CD4-positive, alpha-beta T cell (primary cell): Measurements from ENCODE around the gene DTNBP1. TPM values are rescaled to one million over a fixed set of nuclear protein-coding genes. Genes with fewer than 3 reads are reported as not detected.

ENCODE experiments used
- ATAC-seq: fragments of 200-7000 bp; cut with Tn5 transposase; one replicate; pipeline ENCODE4 v1.10.0; 2022; ENCODE audit warnings: mild to moderate bottlenecking; ENCODE audit not compliant: poor library complexity
- CTCF ChIA-PET: fragments of 350-600 bp; sonication (Branson Sonifier 250); formaldehyde crosslinking; loops from one replicate; lab custom pipeline; 2021; ENCODE audit warnings: antibody characterized with exemption, inconsistent platforms; lab: Charles Lee
- POLR2A ChIA-PET: fragments of 350-600 bp; sonication (Branson Sonifier 250); formaldehyde crosslinking; loops from one replicate; lab custom pipeline; 2021; ENCODE audit warnings: antibody characterized with exemption, inconsistent platforms; lab: Charles Lee
- DNase-seq, 14 experiments: peaks; one replicate each; pipeline ENCODE4 v3.0.0-alpha.2; 2013 to 2020; ENCODE audit warnings: mixed read lengths in 2 of 14
- H3K27ac ChIP-seq, 2 donors: one replicate each; pipeline versions ENCODE4 v1.5.1 to v1.7.0; 2013; ENCODE audit warnings: low read length in 2 of 2, low read depth in 1 of 2, mild to moderate bottlenecking in 1 of 2
- H3K27me3 ChIP-seq, 2 experiments: 1 replicate in 1 of 2; 2 replicates in 1 of 2; pipeline versions ENCODE4 v1.6.1 to v1.7.0; 2013; ENCODE audit warnings: low read length in 2 of 2, control low read depth in 1 of 2, mild to moderate bottlenecking in 1 of 2, moderate library complexity in 1 of 2; ENCODE audit not compliant: insufficient read depth in 2 of 2, control insufficient read depth in 1 of 2
- H3K36me3 ChIP-seq: one replicate; pipeline ENCODE4 v1.6.1; 2013; ENCODE audit warnings: low read length, control low read depth; ENCODE audit not compliant: insufficient read depth
- H3K4me1 ChIP-seq: one replicate; pipeline ENCODE4 v1.6.1; 2013; ENCODE audit warnings: low read length, control low read depth; ENCODE audit not compliant: insufficient read depth
- H3K4me3 ChIP-seq: one replicate; pipeline ENCODE4 v1.5.1; 2013; ENCODE audit warnings: mild to moderate bottlenecking, low read length, moderate library complexity
- H3K9me3 ChIP-seq, 2 experiments: 1 replicate in 1 of 2; 2 replicates in 1 of 2; pipeline versions ENCODE4 v1.6.1 to v1.7.0; 2013; ENCODE audit warnings: low read length in 2 of 2, mild to moderate bottlenecking in 2 of 2, control low read depth in 1 of 2, moderate library complexity in 1 of 2; ENCODE audit not compliant: control insufficient read depth in 1 of 2, insufficient read depth in 1 of 2
- H3K27ac Mint-ChIP-seq: one replicate; pipeline ENCODE4 v1.8.0; 2020; ENCODE audit warnings: mixed read lengths
- H3K27me3 Mint-ChIP-seq: one replicate; pipeline ENCODE4 v1.8.0; 2021; ENCODE audit warnings: mixed read lengths
- H3K36me3 Mint-ChIP-seq: one replicate; pipeline ENCODE4 v1.8.0; 2021; ENCODE audit warnings: low read depth, mixed read lengths
- H3K4me1 Mint-ChIP-seq: one replicate; pipeline ENCODE4 v1.8.0; 2021; ENCODE audit warnings: low read depth, mixed read lengths
- H3K4me3 Mint-ChIP-seq: one replicate; pipeline ENCODE4 v1.8.0; 2020; ENCODE audit warnings: mild to moderate bottlenecking, mixed read lengths
- H3K9me3 Mint-ChIP-seq: one replicate; pipeline ENCODE4 v1.8.0; 2020; ENCODE audit warnings: mixed read lengths
- intact Hi-C, 2 experiments: fragments of 100-400 bp; cut with DNase I in 1 of 2; cut with micrococcal nuclease in 1 of 2; formaldehyde crosslinking; loops; one replicate each; pipeline versions ENCODE4 v1.15.1 to v1.9.0; 2023 to 2025; cut with DNase I, micrococcal nuclease
- total RNA-seq, 174 experiments: library from RNA in 2 of 174; stranded (reverse) in 2 of 174; gene quantifications; one replicate each; pipeline ENCODE4 v1.2.3 and lab custom pipeline; 2021 to 2026
- TF ChIP-seq, protein P1 (sequence below): fragments of 200-600 bp; IDR thresholded peaks from one replicate; pipeline ENCODE4 v1.8.0; 2022; ENCODE audit warnings: antibody characterized with exemption, mild to moderate bottlenecking

Gene DTNBP1
- total RNA-seq, 2 experiments from 2014 or later: 14.5 to 14.7 TPM

DNA sequence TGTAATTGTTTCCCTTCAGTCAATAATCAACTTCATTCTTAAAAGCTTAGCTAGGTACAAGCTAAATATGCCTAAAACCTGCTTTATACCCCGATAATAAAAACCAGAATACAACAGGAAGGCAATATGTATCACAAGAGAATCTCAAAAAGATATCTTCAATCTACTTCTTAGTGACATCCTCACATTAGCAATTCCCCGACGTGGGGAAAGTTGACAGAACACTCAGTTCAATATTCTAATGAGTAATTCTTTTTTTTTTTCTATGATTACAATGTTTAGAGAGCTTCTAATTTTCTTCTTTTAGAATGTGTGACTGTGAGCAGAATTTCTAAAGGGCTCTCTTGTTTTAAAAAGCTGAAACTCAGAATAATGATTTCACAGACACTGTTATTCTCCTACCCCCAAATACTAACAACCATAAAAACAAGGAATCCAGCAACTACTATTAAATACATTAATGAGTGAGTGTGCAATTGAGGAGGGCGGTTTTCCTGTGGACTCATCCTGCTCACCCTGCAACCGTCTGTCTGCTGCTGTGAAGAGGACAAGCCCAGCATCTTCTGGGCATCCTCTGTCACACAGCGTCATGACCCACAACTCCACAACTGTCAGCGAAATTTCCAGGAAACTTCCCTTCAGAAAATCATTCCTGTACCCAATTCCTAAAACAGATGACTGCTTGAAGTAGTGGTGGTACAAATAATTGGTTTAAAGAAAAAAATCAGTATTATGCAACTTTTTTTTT lies 68.1 kb downstream of the DTNBP1 start:
- CTCF ChIA-PET: interaction anchor here (0.7 kb wide), 2 partner anchors 330 to 1784 kb away, joined by 3 to 4 read pairs; no protein-coding TSS in a partner anchor

DNA sequence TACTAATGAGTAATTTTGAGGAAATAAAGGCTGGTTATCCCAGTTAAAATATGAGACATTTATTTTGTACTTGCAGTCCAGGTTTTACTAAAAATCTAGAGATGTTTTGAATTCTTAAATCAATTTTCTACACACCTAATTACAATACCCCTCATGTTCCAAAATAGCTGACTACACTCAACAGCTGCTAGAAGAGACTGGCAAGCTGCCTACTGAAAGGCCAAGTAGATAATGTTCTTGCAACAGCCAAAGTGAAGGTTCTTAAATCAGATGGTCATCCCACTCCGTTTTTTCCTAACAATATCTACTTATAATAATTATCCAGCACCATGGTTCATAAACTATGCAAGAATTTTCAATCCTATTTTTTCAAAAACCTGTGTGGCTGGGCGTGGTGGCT lies 69.0 kb downstream of the DTNBP1 start:
- no peak overlapping the region for H3K27ac ChIP-seq

More for the DNA sequence above, 68.1 kb downstream of the DTNBP1 start:
- Histone ChIP-seq H3K27me3 (no peaks in the 10 kb centered on the region), H3K27ac (no peak overlapping the region), H3K4me1 (peaks cover 3% of the 10 kb centered on the region), H3K9me3 (no peaks in the 10 kb centered on the region), H3K36me3 (no peaks in the 10 kb centered on the region), H3K4me3 (no peak overlapping the region)
- ATAC-seq (no peak), DNase-seq (no peak)
- Mint-ChIP-seq H3K4me1 (peaks cover 61% of the 10 kb centered on the region), H3K9me3 (no peaks in the 10 kb centered on the region), H3K27me3 (no peaks in the 10 kb centered on the region), H3K27ac (no peak overlapping the region), H3K4me3 (no peak overlapping the region), H3K36me3 (peaks cover 11% of the 10 kb centered on the region)
- intact Hi-C loops: no loop called here
- POLR2A ChIA-PET: no interaction called here
- TF ChIP-seq, protein P1, sequence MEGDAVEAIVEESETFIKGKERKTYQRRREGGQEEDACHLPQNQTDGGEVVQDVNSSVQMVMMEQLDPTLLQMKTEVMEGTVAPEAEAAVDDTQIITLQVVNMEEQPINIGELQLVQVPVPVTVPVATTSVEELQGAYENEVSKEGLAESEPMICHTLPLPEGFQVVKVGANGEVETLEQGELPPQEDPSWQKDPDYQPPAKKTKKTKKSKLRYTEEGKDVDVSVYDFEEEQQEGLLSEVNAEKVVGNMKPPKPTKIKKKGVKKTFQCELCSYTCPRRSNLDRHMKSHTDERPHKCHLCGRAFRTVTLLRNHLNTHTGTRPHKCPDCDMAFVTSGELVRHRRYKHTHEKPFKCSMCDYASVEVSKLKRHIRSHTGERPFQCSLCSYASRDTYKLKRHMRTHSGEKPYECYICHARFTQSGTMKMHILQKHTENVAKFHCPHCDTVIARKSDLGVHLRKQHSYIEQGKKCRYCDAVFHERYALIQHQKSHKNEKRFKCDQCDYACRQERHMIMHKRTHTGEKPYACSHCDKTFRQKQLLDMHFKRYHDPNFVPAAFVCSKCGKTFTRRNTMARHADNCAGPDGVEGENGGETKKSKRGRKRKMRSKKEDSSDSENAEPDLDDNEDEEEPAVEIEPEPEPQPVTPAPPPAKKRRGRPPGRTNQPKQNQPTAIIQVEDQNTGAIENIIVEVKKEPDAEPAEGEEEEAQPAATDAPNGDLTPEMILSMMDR: no peak

DNA sequence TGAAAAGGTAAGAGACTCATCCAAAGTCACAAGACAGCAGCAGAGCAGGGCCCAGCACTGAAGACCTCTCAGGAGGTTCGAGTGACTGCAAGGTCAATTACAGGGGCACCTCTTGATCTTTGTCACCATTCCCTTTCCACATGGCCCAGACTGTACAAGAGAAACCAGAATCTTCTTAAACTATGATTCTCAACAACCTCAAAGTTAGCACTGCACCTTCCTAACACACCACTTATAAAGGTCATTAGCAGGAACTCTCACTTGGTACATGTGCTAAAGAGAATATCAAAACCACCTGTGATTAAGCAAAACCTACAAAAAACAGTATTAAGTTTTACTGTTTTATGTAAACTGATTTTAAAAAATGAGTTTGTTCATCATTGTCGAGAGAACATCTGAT lies 70.2 kb downstream of the DTNBP1 start:
- POLR2A ChIA-PET: no interaction called here
- no peaks in the 10 kb centered on the region for H3K36me3 ChIP-seq
- no peak overlapping the region for H3K27ac ChIP-seq
- H3K27me3 Mint-ChIP-seq: no peaks in the 10 kb centered on the region
- H3K9me3 Mint-ChIP-seq: no peaks in the 10 kb centered on the region
- no peak overlapping the region for H3K27ac Mint-ChIP-seq
- no peaks in the 10 kb centered on the region for H3K27me3 ChIP-seq
- H3K9me3 ChIP-seq: no peaks in the 10 kb centered on the region
- intact Hi-C loops: no loop called here
- CTCF ChIA-PET: no interaction called here
- peaks cover 3% of the 10 kb centered on the region for H3K4me1 ChIP-seq
- no peak overlapping the region for H3K4me3 ChIP-seq
- H3K36me3 Mint-ChIP-seq: peaks cover 13% of the 10 kb centered on the region
- no peak for DNase-seq
- no peak overlapping the region for H3K4me3 Mint-ChIP-seq
- ATAC-seq: no peak
- TF ChIP-seq, protein P1: no peak
- peaks cover 70% of the 10 kb centered on the region for H3K4me1 Mint-ChIP-seq

More for the DNA sequence above, 69.0 kb downstream of the DTNBP1 start:
- intact Hi-C loops: no loop called here
- Histone ChIP-seq H3K4me3 (no peak overlapping the region), H3K4me1 (peaks cover 3% of the 10 kb centered on the region), H3K27me3 (no peaks in the 10 kb centered on the region), H3K9me3 (no peaks in the 10 kb centered on the region), H3K36me3 (no peaks in the 10 kb centered on the region)
- no peak for DNase-seq
- POLR2A ChIA-PET: no interaction called here
- H3K9me3 Mint-ChIP-seq: no peaks in the 10 kb centered on the region
- TF ChIP-seq, protein P1: no peak
- peaks cover 13% of the 10 kb centered on the region for H3K36me3 Mint-ChIP-seq
- no peak overlapping the region for H3K4me3 Mint-ChIP-seq
- H3K27ac Mint-ChIP-seq: no peak overlapping the region
- H3K4me1 Mint-ChIP-seq: peaks cover 70% of the 10 kb centered on the region
- CTCF ChIA-PET: no interaction called here
- H3K27me3 Mint-ChIP-seq: no peaks in the 10 kb centered on the region
- ATAC-seq: no peak
